A172 (cell line): ENCODE data around the gene COPS6. TPM values are rescaled to one million over a fixed set of nuclear protein-coding genes. Genes with fewer than 3 reads are reported as not detected.
"Not testable (repeated sequence)": the region's sequence is repeated elsewhere in the genome, so short reads cannot be mapped to it uniquely, and the experiment has no call there.

Experiments
- DNase-seq: peaks from one replicate; pipeline ENCODE4 v3.0.0-alpha.2; 2015; ENCODE audit warnings: low spot score
- total RNA-seq: library from RNA; depleted of rRNA; stranded (reverse); fragments of >200 nt; shearing (Covaris generic); gene quantifications from 2 replicates; pipeline ENCODE4 v1.2.3, GENCODE V29; 2014; rRNA removed

Gene COPS6
- total RNA-seq, 1 experiment from 2014 or later = 74.6 TPM

DNA sequence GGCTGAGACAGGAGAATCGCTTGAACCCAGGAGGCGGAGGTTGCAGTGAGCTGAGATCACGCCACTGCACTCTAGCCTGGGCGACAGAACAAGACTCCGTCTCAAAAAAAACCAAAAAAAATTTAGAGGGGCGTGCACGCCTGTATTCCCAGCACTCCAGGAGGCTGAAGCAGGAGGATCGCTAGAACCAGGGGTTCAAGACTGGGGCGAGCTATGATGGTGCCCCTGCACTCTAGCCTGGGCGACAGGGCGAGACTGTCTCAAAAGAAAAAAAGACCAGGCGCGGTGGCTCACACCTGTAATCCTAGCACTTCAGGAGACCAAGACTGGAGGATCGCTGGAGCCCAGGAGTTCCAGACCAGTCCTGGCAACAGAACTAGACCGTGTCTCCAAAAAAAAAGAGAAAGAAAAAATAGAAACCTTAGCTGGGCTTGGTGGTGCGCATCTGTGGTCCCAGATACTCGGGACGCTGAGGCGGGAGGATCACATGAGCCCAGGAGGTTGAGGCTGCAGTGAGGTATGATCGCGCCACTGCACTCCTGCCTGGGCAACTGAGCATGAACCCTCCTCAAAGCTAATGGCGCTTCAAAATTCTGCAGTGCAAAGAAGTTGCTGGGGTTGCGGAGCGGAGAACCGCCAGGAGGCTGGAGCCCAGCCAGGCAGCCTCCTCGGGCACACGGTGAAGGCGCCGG lies 37.6 kb downstream of the COPS6 start:
- no peak for DNase-seq

DNA sequence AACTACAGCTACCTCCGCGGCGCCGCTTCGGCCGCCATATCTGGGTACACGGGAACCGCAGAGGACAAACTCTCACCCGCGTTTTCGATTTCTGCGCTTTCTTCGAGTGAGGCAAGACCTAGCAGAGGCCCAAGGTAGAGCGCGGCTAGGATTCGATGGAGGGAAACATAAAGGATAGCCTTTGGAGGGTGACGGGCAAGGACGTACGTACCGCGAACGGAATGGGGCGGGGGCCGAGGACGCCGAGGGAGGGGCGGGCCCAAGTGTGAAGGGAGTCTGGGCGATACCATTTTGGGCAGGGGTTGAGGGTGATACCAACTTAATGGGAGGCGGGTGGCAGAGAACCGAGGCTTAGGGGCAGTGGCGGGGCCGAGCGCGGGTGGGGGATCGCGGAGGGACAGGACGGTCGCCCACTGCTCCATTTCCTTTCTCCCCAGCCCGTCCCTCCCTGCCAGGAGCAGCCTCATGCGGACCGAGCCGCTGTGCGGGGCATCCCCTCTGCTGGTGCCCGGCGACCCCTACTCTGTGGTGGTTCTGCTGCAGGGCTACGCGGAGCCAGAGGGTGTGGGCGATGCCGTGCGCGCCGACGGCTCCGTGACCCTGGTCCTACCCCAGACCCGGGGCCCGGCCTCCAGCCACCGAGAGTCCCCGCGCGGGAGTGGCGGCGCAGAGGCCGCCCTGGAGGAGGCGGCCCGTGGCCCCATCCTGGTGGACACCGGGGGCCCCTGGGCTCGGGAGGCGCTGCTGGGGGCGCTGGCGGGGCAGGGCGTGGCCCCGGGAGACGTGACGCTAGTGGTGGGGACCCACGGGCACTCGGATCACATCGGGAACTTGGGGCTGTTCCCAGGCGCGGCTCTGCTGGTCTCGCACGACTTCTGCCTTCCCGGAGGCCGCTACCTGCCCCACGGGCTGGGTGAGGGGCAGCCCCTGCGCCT lies 38.4 kb downstream of the COPS6 start, which contains the start of gene MBLAC1:
TSS of gene MBLAC1 (plus strand) at position 37 of the 935 bp plus-strand sequence. CDS start at position 466, 429 bp downstream.
- DNase-seq = peak; percentile 88

DNA sequence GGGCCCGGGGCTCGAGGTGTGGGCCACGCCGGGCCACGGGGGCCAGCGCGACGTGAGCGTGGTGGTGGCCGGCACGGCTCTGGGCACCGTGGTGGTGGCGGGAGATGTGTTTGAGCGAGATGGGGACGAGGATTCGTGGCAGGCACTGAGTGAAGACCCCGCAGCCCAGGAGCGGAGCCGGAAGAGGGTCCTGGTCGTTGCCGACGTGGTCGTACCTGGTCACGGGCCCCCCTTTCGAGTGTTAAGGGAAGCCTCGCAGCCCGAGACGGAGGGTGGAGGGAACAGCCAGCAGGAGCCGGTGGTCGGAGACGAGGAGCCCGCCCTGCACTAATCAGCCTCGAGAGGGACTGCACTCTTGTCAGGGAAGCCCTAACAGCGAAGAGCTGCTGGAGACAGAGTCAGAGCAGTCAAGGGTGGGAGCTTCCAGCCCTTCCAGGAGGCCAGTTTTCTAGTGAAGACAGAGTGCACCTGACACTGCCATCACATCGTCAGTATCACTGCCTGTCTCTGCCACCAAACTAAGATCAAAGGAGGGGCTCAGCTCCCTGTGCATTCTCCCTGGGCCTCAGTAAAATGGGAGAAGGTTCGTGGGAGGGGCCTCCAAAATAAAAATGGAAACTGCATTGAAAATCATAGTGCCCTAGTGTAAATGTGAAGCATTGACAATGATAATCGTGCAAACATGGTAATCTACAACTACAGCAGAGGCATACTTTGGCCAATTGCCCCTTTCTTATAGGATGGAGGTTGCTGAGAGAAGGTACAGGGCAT lies 39.3 kb downstream of the COPS6 start:
- no peak for DNase-seq

DNA sequence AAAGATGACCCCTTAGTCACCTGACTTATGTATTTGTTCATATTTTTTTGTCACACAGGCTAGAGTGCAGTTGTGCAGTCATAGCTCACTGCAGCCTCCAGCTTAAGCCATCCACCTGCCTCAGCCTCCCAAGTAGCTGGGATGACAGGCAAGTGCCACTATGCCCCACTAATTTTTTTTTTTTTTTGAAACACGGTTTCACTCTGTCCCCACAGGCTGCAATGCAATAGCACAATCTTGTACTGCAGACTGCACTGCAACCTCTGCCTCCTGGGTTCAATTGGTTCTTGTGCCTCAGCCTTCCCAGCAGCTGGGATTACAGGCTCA lies 39.8 kb downstream of the COPS6 start:
- no peak for DNase-seq

DNA sequence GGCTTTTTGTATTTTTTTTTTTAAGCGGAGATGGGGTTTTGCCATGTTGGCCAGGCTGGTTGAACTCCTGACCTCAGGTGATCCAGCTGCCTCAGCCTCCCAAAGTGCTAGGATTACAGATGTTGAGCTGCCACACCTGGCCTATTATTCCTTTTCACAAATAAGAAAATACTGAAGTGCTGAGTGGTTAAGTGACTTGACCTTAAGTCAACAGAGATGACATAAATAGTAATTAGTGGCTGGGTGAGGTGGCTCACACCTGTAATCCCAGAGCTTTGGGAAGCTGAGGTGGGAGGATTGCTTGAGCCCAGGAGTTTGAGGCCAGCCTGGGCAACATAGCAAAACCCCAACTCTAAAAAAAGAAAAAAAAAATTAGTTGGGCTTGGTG lies 41.4 kb downstream of the COPS6 start:
- not testable (repeated sequence) for DNase-seq

DNA sequence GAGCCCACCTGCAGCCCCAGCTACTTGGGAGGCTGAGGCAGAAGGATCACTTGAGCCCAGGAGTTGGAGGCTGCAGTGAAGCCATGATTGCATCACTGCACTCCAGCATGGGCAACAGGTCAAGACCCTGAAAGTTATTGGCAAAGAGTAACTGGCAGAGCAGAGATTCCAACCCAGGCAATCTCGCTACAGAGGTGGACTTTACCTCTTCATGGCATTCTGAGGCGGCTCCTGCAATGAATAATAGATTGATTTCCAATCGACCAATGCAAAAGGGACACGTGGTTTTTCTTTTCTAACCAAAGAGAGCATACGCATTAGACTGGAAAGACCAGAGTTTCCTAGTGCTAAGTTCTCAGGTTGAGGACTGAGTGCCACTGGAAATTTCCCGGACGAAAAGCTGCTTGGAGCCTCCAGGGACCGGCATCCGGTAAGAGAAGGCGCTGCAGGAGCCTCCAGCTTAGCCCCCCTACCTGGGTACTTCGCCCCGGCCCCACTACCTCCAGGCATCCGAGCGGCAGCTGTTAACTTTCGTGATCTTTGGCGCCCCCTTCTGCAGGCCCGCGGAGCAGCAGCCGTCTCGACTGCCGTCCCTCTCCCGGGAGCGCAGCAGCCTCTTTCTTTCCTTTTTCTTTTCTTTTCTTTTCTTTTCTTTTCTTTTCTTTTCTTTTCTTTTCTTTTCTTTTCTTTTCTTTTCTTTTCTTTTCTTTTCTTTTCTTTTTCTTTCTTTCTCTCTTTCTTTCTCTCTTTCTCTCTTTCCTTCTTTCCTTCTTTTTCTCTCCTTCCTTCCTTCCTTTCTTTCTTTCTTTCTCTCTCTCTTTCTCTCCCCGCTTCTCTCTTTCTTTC lies 42.1 kb downstream of the COPS6 start:
- DNase-seq = peak; percentile 48

DNA sequence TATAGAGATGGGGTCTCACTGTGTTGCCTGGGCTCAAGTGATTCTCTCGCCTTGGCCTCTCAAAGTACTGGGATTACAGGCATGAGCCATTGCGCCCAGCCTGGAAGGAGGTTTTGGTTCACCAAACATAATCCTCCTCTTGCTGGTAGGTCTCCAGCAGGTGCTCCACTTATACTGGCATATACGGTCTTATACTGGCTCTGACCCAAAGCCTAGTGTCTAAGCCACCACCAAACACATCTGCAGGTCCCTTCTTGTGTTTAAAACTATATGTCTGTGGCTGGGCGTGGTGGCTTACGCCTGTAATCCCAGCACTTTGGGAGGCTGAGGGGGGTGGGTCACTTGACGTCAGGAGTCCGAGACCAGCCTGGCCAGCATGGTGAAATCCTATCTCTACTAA lies 43.4 kb downstream of the COPS6 start:
- DNase-seq = no peak

DNA sequence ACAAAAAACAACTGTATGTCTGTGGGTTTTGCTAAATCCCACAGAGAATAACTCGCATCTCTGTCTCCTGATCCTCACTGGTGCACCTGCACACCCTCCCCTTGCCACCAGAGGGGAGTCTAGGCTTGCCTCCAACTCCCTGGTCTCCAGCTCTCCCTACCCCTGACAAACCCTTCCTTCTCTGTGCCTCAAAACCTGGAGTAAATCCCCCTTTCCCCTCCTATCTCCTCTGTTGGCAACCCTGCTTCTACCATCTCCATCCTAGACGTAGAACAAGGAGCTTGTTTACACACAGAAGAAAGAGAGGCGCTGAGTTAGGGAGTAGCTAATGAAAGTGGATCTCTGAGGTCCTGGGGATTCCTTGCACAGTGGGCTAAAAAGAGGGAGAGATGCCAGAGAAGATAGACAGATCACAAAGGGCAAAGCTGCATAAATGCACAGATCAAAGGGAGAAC lies 44.0 kb downstream of the COPS6 start:
- peak; percentile 60 for DNase-seq

DNA sequence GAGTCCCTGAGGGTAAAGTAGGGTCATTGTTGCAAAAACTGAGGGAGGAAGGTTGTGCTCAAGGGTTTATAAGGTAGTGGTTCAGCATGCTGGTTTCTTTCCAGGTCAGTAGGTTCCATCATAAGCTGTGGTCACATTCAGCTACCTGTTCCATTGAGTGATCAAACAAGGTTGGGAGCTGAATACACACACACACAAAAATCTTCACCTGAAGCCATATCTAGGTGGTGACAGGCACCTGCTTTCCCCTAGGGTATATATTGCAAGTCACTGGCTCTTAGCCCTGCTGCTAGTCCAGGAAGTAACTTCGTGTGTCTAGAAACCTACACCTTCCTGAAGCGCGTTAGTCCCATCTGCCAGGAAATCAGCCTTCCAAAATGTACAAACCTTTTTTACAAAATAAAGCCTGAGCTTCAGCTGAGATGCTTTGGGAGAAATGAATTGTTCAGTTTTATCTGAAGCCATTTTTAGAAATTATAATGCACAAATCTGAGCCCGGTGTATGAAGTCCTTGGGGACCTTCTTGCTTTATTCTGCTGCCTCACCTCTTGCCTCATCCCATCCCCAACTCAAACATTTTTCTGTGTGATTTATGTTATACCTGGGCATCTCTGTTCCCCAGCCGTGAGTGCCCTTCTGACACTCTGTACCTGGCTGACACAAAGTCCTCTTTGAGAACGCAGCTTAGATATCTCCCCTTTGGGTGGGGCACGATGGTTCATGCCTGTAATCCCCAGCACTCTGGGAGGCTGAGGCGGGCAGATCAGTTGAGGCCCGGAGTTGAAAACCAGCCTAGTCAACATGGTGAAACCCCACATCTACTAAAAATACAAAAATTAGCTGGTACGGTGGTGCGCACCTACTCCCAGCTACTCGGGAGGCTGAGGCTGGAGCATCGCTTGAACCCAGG lies 49.3 kb downstream of the COPS6 start:
- no peak for DNase-seq

DNA sequence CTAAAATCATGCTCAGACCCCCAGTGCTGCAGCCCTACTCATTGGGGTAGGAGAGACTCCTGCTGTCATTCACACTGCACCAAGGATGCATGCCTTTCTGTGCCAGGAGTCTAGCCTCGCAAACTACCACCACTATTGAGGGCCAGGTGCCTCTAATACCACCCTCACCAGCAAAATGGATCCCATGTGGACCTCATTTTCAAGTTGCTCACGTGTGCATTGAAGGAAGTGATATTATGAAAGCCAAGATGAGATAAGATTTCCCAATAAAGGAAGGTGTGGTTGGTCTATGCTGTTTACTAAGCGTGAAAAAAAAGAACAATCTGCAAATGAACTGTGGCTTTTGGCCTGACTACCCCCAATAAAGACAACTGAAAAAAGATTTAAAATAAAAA lies 52.8 kb downstream of the COPS6 start:
- DNase-seq = no peak

Other genes with a start within 250 kb of the COPS6 start
- gene OR2AE1, start 211.9 kb upstream of the COPS6 start, total RNA-seq = not detected in 2 replicates
- gene TRIM4, start 169.4 kb upstream of the COPS6 start, total RNA-seq = 11.1 and 12.7 TPM in 2 replicates
- not detected in 2 replicates for gene GJC3, start 159.3 kb upstream of the COPS6 start, total RNA-seq
- gene AZGP1, start 112.9 kb upstream of the COPS6 start, total RNA-seq = not detected in 2 replicates
- 11.5 and 15.5 TPM in 2 replicates for gene ZKSCAN1, start 73.4 kb upstream of the COPS6 start, total RNA-seq
- gene ZSCAN21, start 39.2 kb upstream of the COPS6 start, total RNA-seq = 11.2 and 14.3 TPM in 2 replicates
- gene ZNF3, start 7.2 kb upstream of the COPS6 start, total RNA-seq = 23.0 and 26.2 TPM in 2 replicates
- 215 and 227 TPM in 2 replicates for gene MCM7, start 12.4 kb downstream of the COPS6 start, total RNA-seq
- gene AP4M1, start 12.7 kb downstream of the COPS6 start, total RNA-seq = 28.6 and 66.9 TPM in 2 replicates
- gene TAF6, start 30.4 kb downstream of the COPS6 start, total RNA-seq = 56.2 and 57.3 TPM in 2 replicates
- 37.3 and 42.0 TPM in 2 replicates for gene CNPY4, start 30.7 kb downstream of the COPS6 start, total RNA-seq
- 1.4 and 2.9 TPM in 2 replicates for gene MBLAC1, start 38.0 kb downstream of the COPS6 start, total RNA-seq
- 154 and 178 TPM in 2 replicates for gene LAMTOR4, start 59.9 kb downstream of the COPS6 start, total RNA-seq
- 9.0 and 11.2 TPM in 2 replicates for gene TRAPPC14, start 69.8 kb downstream of the COPS6 start, total RNA-seq
- 0.07 and 0.46 TPM in 2 replicates for gene GAL3ST4, start 79.6 kb downstream of the COPS6 start, total RNA-seq
- gene GPC2, start 88.4 kb downstream of the COPS6 start, total RNA-seq = 4.6 and 7.4 TPM in 2 replicates
- gene STAG3, start 88.9 kb downstream of the COPS6 start, total RNA-seq = 2.9 and 9.0 TPM in 2 replicates
- not detected in 2 replicates for gene PVRIG, start 131.0 kb downstream of the COPS6 start, total RNA-seq
- not detected in 2 replicates for gene SPDYE3, start 218.7 kb downstream of the COPS6 start, total RNA-seq